Panc1 (cell line): Measurements from ENCODE around the gene ARF4. TPM values are rescaled to one million over a fixed set of nuclear protein-coding genes. Genes with fewer than 3 reads are reported as not detected.
"Not testable (repeated sequence)": the region's sequence is repeated elsewhere in the genome, so short reads cannot be mapped to it uniquely, and the experiment has no call there.

Experiments
- ATAC-seq: fragments of 200-7000 bp; cut with Tn5 transposase; 2 replicates; pipeline ENCODE4 v1.9.1; 2020; ENCODE audit warnings: mild to moderate bottlenecking, moderate library complexity
- BruUV-seq: library from RNA; stranded (reverse); fragments of 400-500 nt; replicated peaks from 2 replicates; lab custom pipeline; 2021; lab: Mats Ljungman, UMichigan
- CTCF ChIA-PET: fragments of 300-600 bp; sonication (Branson Sonifier 250); formaldehyde crosslinking; loops from one replicate; lab custom pipeline; 2022; ENCODE audit warnings: antibody characterized with exemption; lab: Charles Lee
- POLR2A ChIA-PET: fragments of 300-600 bp; sonication (Branson Sonifier 250); formaldehyde crosslinking; loops from one replicate; lab custom pipeline; 2022; ENCODE audit warnings: antibody characterized with exemption; lab: Charles Lee
- DNase-seq: peaks from one replicate; pipeline ENCODE4 v3.0.0-alpha.2; 2010; ENCODE audit warnings: low read depth, low spot score
- H3K27ac ChIP-seq: 2 replicates; pipeline ENCODE4 v1.5.1; 2011; ENCODE audit warnings: mild to moderate bottlenecking, low read length, inconsistent platforms
- H3K27me3 ChIP-seq: fragments of 200-500 bp; sonication (Bioruptor generic); 2 replicates; pipeline ENCODE4 v1.6.0; 2014; ENCODE audit warnings: low read length, inconsistent platforms; ENCODE audit not compliant: control insufficient read depth, insufficient read depth
- H3K36me3 ChIP-seq: fragments of 200-500 bp; sonication (Bioruptor generic); 2 replicates; pipeline ENCODE4 v1.5.1; 2014; ENCODE audit warnings: inconsistent platforms, mild to moderate bottlenecking, low read length, moderate library complexity; ENCODE audit not compliant: control insufficient read depth, insufficient read depth
- H3K4me1 ChIP-seq: 2 replicates; pipeline ENCODE4 v1.5.1; 2011; ENCODE audit warnings: inconsistent platforms, mild to moderate bottlenecking, low read length, moderate library complexity; ENCODE audit not compliant: control insufficient read depth, insufficient read depth
- H3K4me3 ChIP-seq, 2 experiments: 2 replicates each; pipeline ENCODE4 v1.5.1; 2011 to 2012; ENCODE audit warnings: low read depth in 2 of 2, low read length in 2 of 2, mild to moderate bottlenecking in 2 of 2, inconsistent platforms in 1 of 2, moderate library complexity in 1 of 2
- H3K9me3 ChIP-seq: fragments of 200-500 bp; sonication (Bioruptor generic); 2 replicates; pipeline ENCODE4 v1.5.1; 2014; ENCODE audit warnings: low read depth, mild to moderate bottlenecking, inconsistent platforms, low read length, moderate library complexity; ENCODE audit not compliant: control insufficient read depth, insufficient read depth
- CTCF ChIP-seq: fragments of 450-650 bp; IDR thresholded peaks from 2 replicates; pipeline ENCODE4 v1.5.1; 2017; ENCODE audit warnings: mild to moderate bottlenecking
- POLR2AphosphoS5 ChIP-seq: IDR thresholded peaks from 2 replicates; pipeline ENCODE4 v1.6.1; 2012; ENCODE audit warnings: mild to moderate bottlenecking, low read depth, low read length, moderate library complexity
- REST ChIP-seq, 2 experiments: IDR thresholded peaks; 2 replicates each; pipeline ENCODE4 v1.6.1; 2011 to 2012; ENCODE audit warnings: low read depth in 2 of 2, control low read depth in 1 of 2, low read length in 1 of 2, mild to moderate bottlenecking in 1 of 2, moderate library complexity in 1 of 2; ENCODE audit not compliant: insufficient read depth in 1 of 2
- SIN3A ChIP-seq: IDR thresholded peaks from 2 replicates; pipeline ENCODE4 v1.6.1; 2012; ENCODE audit warnings: low read depth, mild to moderate bottlenecking, low read length, moderate library complexity, borderline replicate concordance; ENCODE audit not compliant: insufficient read depth
- TCF7L2 ChIP-seq: IDR thresholded peaks from 2 replicates; pipeline ENCODE4 v1.6.1; 2011; ENCODE audit warnings: mild to moderate bottlenecking, low read depth, low read length, inconsistent platforms
- in situ Hi-C: cut with HindIII; loops from 2 replicates; pipeline ENCODE4 v1.10.0; 2016; ENCODE audit warnings: low sequenced_read_pairs, low pct_unique_long_range_greater_than_20kb
- intact Hi-C: fragments of 100-400 bp; cut with micrococcal nuclease; formaldehyde crosslinking; loops from one replicate; pipeline ENCODE4 v1.10.0; 2022; ENCODE audit not compliant: unreplicated experiment
- total RNA-seq: library from RNA; stranded (reverse); gene quantifications from one replicate; pipeline ENCODE4 v1.2.1, GENCODE V29; 2021; ENCODE audit not compliant: unreplicated experiment

ARF4 gene
- total RNA-seq, 1 experiment from 2014 or later: 126 TPM

DNA sequence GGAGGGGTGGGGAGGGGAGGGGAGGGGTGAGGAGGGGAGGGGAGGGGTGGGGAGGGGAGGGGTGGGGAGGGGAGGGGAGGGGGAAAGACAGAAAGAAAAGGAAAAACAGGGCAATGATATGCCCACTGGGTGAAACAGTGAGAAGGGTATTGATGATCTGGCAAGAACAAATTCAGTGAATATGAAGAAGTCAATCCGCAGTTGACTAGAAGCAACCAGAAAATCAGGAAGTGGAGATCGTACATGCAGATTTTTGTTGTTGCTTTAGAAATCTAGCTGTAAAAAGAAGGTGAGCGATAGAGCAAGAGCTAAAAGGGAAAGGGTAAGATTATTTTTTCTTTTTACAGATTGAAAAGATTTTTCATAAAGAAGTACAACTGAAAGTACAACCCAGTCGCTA, 47.6 kb upstream of the ARF4 start:
- TF ChIP-seq TCF7L2 (no peak), POLR2AphosphoS5 (no peak), CTCF (no peak), SIN3A (no peak), REST (IDR thresholded peaks at IDR 0.05; ENCODE audit: insufficient read depth in 1 of 2, low read depth in 2 of 2, low read length in 1 of 2) (no peak)
- Histone ChIP-seq H3K27ac (no peak overlapping the region), H3K4me3 (no peak overlapping the region), H3K4me1 (no peaks in the 10 kb centered on the region), H3K9me3 (no peaks in the 10 kb centered on the region), H3K27me3 (no peaks in the 10 kb centered on the region), H3K36me3 (peaks cover 8% of the 10 kb centered on the region)
- ATAC-seq (no peak), DNase-seq (no peak)
- ChIA-PET POLR2A (interaction anchor here (0.6 kb wide), 2 partner anchors 121 to 131 kb away, joined by 4 to 6 read pairs; no protein-coding TSS in a partner anchor), CTCF (no interaction called here)
- intact Hi-C loops (no loop called here), in situ Hi-C loops (no loop called here)
- BruUV-seq: no TSS peak

DNA sequence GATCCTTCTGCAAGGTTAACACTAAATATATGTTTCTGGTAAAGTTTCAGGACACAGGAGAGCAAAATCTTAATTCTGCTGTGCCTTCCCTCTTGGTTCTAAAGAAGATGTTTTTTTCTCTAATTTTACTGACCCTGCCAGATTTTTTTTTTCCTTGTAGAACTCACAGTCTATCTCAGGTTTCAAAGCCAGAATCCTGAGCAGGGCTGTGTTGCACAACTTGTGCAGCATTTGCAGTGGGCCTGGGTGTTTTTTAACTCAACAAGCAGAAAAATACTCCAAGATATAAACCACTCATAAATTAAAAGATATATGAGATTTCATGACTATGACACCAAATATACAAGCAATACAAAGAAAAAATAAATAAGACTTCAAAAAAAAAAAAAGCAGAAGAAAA, 40.2 kb upstream of the ARF4 start:
- H3K27me3 ChIP-seq: no peaks in the 10 kb centered on the region
- DNase-seq: no peak
- peaks cover 18% of the 10 kb centered on the region for H3K36me3 ChIP-seq
- ChIA-PET CTCF (no interaction called here), POLR2A (no interaction called here)
- BruUV-seq: no TSS peak
- H3K4me1 ChIP-seq: no peaks in the 10 kb centered on the region
- no peak overlapping the region for H3K4me3 ChIP-seq
- H3K27ac ChIP-seq: no peak overlapping the region
- in situ Hi-C loops: no loop called here
- H3K9me3 ChIP-seq: no peaks in the 10 kb centered on the region
- no peak for ATAC-seq
- intact Hi-C loops: no loop called here
- TF ChIP-seq POLR2AphosphoS5 (no peak), SIN3A (no peak), REST (IDR thresholded peaks at IDR 0.05; ENCODE audit: insufficient read depth in 1 of 2, low read depth in 2 of 2, low read length in 1 of 2) (no peak)

GRCh38 chr3:57634259-57634658, 37.1 kb upstream of the ARF4 start:
- DNase-seq, H3K4me1 ChIP-seq, H3K27ac ChIP-seq, H3K27me3 ChIP-seq, H3K4me3 ChIP-seq, ATAC-seq, in situ Hi-C loops, CTCF ChIA-PET, POLR2A ChIA-PET, BruUV-seq, H3K9me3 ChIP-seq, intact Hi-C loops: not testable (repeated sequence)
- H3K36me3 ChIP-seq: peaks cover 11% of the 10 kb centered on the region; the same call in 1 of the 2 replicates
